HUES48 (cell line): ENCODE measurements around the gene CTTNBP2.

Experiments
- H3K27ac ChIP-seq: one replicate; pipeline ENCODE4 v1.7.0; 2013; ENCODE audit warnings: low read depth, low read length, inconsistent platforms
- H3K27me3 ChIP-seq: 2 replicates; pipeline ENCODE4 v1.6.1; 2013; ENCODE audit warnings: mild to moderate bottlenecking, low read length; ENCODE audit not compliant: control insufficient read depth, insufficient read depth
- H3K36me3 ChIP-seq: 2 replicates; pipeline ENCODE4 v1.6.1; 2013; ENCODE audit warnings: low read length; ENCODE audit not compliant: control insufficient read depth, insufficient read depth
- H3K4me1 ChIP-seq: 2 replicates; pipeline ENCODE4 v1.6.1; 2013; ENCODE audit warnings: mild to moderate bottlenecking, low read length; ENCODE audit not compliant: control insufficient read depth, insufficient read depth
- H3K4me3 ChIP-seq: 2 replicates; pipeline ENCODE4 v1.5.1; 2013; ENCODE audit warnings: mild to moderate bottlenecking, low read depth, low read length
- H3K9ac ChIP-seq: 2 replicates; pipeline ENCODE4 v1.6.1; 2013; ENCODE audit warnings: mild to moderate bottlenecking, low read depth, low read length, moderate library complexity
- H3K9me3 ChIP-seq: 2 replicates; pipeline ENCODE4 v1.6.1; 2013; ENCODE audit warnings: low read length; ENCODE audit not compliant: control insufficient read depth, insufficient read depth

The CTTNBP2 gene

DNA sequence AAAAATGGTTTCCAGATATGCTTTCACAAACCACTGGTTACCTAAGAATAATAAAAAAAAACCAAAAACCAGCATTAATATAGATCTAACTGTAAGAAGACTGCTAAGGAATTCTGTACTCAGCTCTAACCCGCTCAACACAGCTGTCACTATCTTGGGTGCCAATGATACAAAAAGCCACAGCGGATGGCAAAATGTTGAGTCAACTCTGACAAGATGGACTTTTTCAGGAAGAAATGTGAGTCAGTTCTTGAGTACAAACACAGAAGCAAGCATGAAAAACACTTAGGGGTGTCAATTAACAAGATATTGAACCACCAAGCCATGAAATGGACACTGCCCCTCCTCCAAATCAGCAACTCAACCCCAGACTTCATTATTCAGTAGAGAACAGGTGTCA is 55.0 kb downstream of the CTTNBP2 start:
- Histone ChIP-seq H3K9me3 (no peaks in the 10 kb centered on the region), H3K4me3 (no peak overlapping the region), H3K36me3 (no peaks in the 10 kb centered on the region), H3K27me3 (no peaks in the 10 kb centered on the region), H3K9ac (no peak overlapping the region), H3K4me1 (peaks cover 29% of the 10 kb centered on the region), H3K27ac (no peak overlapping the region)

DNA sequence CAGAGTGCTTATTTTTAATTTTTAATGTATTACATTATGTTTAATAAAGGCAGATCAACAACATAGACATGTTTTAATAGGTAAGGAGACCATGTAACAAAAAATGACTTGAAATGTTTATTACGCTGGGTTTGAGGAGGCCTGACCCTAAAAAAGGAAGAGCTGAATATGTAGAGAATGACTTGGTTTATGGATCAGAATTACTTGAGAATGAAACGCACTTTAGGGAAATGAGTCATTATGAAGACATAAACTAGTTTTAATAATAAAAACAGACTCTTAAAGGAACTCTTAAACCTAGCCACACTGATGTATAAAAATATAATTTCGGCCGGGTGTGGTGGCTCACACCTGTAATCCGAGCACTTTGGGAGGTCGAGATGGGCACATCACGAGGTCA is 56.5 kb downstream of the CTTNBP2 start:
- Histone ChIP-seq H3K36me3 (no peaks in the 10 kb centered on the region), H3K4me3 (no peak overlapping the region), H3K9me3 (no peaks in the 10 kb centered on the region), H3K27me3 (no peaks in the 10 kb centered on the region), H3K9ac (no peak overlapping the region), H3K27ac (no peak overlapping the region), H3K4me1 (peaks cover 36% of the 10 kb centered on the region)

DNA sequence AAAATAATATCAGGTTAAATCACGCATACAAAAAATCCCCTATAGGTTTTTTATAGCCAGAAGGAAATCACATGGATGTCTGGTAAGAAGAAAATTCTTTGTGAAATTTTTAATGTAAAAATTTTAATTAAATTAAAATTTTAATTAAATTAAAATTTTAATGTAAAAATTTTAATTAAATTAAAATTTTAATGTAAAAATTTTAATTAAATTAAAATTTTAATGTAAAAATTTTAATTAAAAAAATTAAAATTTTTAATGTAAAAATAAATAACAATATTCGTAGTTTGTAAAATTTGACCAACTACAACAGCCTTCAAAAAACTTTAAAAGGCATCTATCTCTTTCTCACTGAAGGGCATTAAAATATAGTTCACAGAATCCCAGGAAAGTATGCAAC is 61.5 kb downstream of the CTTNBP2 start:
- Histone ChIP-seq H3K9ac (no peak overlapping the region), H3K27ac (peak overlapping the region; percentile 88), H3K36me3 (no peaks in the 10 kb centered on the region), H3K4me1 (peaks cover 60% of the 10 kb centered on the region), H3K27me3 (no peaks in the 10 kb centered on the region), H3K4me3 (no peak overlapping the region), H3K9me3 (no peaks in the 10 kb centered on the region)

DNA sequence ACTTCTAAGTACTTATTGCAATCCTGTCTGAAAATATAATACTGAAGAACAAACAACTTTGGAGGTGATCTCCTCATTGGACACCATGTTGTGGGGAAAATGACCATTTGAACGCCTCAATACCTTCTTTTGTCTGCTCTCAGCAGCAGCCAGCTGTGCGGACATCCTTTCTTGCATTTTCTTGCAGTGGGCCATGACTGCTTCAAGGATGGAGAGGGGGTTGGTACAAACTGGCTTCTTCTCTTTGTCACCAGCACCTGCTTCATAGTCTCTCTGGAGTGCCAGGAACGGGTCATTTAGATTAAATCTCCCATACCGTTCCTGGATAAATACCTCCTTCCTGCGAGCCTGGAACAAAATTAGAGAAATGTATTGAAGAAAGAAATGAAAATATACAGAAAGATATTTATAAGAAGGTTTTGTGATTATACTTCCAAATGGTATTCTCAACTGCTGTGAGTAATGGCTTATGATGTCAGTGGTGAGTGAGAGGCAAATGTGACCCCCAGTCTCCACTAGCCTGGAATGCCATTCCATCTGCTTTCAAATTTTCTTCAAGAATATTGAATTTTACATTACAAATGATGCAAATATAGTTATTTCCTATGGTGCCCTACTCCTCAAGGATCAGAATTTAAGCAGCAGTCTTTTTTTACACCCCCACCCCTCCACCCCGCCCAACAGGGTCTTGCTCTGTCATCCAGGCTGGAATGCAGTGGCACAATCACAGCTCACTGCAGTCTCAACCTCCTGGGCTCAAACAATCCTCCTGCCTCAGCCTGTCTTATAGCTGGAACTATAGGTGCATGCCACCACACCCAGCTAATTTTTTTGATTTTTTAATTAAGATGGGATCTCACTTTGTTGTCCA is 62.4 kb downstream of the CTTNBP2 start:
- Histone ChIP-seq H3K9ac (no peak overlapping the region; the same call in 1 of the 2 replicates), H3K27me3 (no peaks in the 10 kb centered on the region), H3K27ac (peak overlapping the region; percentile 88), H3K4me1 (peaks cover 62% of the 10 kb centered on the region), H3K9me3 (no peaks in the 10 kb centered on the region), H3K4me3 (peak overlapping the region; percentile 31; the same call in 1 of the 2 replicates), H3K36me3 (no peaks in the 10 kb centered on the region)

DNA sequence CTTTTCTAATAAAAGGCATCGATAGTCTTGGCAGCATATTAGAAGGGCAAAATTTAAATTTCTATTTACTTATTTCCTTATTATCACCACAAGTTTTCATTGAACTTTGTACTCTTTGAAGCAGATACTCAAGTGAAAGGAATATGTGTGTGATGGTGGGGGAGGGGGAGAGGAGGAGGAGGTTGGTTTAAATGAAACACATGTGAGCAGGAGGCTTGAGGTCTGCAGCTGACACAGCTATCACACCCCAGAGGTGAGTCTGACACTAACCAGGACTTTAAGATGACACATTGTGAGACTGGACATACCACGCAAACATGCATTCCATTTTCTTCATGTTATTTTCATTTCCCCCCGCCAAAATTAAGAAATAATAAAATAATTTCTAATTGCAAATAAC is 63.3 kb downstream of the CTTNBP2 start:
- H3K27ac ChIP-seq: peak overlapping the region; percentile 88
- no peak overlapping the region for H3K4me3 ChIP-seq
- H3K9me3 ChIP-seq: no peaks in the 10 kb centered on the region
- H3K4me1 ChIP-seq: peaks cover 63% of the 10 kb centered on the region
- no peak overlapping the region for H3K9ac ChIP-seq
- no peaks in the 10 kb centered on the region for H3K27me3 ChIP-seq
- H3K36me3 ChIP-seq: no peaks in the 10 kb centered on the region

DNA sequence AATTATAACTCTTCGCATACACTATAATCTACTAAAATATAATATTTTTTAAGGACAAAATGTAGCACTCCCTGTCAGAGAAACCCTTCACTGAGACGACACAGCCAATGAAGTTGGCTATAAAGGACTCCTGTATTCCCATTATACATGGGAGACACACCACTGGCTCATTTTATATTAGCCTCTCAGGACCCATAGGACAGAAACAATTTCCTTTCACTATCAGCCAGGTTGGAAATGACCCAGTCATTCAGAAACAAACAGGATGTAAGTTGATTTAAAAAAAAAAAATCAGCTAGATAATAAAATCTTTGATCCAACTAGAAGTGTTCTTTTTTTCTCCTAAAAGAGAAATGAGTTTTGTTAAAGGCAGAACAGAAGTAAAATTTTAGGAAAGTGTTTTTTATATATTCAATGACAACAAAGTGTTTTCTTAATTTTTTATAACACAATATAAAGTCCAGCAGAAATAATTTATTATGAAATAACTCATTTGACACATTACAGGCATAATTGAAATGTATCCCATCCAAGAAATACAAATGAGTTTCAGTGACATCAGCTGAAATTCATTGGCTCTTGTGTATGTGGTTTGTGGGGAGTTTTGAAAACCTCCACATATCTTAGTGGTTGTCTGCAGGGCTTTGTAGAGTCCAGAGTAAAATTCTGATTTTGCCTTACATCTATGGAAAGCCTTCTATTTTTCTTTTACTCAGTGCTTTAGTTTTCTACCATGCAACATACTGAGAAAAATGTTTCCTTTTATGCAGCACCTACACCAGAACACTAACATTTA is 64.1 kb downstream of the CTTNBP2 start:
- H3K27ac ChIP-seq: peak overlapping the region; percentile 12
- H3K4me1 ChIP-seq: peaks cover 63% of the 10 kb centered on the region
- H3K4me3 ChIP-seq: no peak overlapping the region
- H3K27me3 ChIP-seq: no peaks in the 10 kb centered on the region
- no peak overlapping the region for H3K9ac ChIP-seq
- H3K36me3 ChIP-seq: no peaks in the 10 kb centered on the region
- H3K9me3 ChIP-seq: no peaks in the 10 kb centered on the region

DNA sequence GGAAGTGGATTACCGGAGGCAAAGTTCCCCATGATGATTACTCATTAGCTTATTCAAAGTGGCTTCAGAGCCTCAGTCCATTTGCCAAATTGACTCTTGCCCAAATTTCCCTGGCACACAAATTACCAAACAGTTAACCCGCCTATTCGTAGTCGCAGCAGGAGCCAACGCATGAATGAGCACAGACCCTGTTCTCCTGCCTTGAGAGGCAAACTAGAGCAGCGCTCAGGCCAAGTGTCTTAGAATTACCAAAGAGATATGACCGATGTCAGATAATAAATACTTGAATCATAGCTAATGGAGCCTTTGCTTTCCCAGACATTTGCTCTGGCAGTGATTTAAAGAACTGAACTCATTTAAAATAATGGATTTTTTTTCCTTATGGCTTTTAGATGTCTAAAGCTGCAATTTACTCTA is 64.9 kb downstream of the CTTNBP2 start:
- Histone ChIP-seq H3K27me3 (no peaks in the 10 kb centered on the region), H3K9ac (0 out of 2 replicates have a peak overlapping the region, but pooled peaks have one; percentile 10), H3K9me3 (no peaks in the 10 kb centered on the region), H3K36me3 (no peaks in the 10 kb centered on the region), H3K4me3 (no peak overlapping the region), H3K27ac (peak overlapping the region; percentile 11), H3K4me1 (peaks cover 60% of the 10 kb centered on the region)

DNA sequence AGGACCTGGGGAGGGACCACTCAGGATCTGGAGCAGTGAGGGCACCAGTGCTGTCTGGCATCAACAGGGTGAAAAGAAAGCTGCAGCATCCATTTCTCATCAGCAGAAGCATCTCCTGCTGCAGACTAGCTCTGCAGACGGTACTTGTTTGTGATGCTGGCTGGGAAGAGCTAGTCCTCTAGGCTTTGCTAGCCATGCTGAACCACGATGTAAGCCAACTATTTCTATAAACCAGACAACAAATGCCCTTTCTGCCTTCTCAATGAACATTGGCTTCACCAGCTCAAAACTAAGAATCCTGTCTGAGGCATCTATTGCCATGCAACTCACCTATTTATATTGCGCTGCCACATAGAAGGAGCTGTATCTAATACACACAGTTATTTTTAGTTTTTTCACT is 65.6 kb downstream of the CTTNBP2 start:
- H3K27me3 ChIP-seq: no peaks in the 10 kb centered on the region
- no peaks in the 10 kb centered on the region for H3K9me3 ChIP-seq
- no peak overlapping the region for H3K4me3 ChIP-seq
- no peak overlapping the region for H3K27ac ChIP-seq
- H3K36me3 ChIP-seq: no peaks in the 10 kb centered on the region
- H3K9ac ChIP-seq: no peak overlapping the region
- H3K4me1 ChIP-seq: peaks cover 57% of the 10 kb centered on the region

DNA sequence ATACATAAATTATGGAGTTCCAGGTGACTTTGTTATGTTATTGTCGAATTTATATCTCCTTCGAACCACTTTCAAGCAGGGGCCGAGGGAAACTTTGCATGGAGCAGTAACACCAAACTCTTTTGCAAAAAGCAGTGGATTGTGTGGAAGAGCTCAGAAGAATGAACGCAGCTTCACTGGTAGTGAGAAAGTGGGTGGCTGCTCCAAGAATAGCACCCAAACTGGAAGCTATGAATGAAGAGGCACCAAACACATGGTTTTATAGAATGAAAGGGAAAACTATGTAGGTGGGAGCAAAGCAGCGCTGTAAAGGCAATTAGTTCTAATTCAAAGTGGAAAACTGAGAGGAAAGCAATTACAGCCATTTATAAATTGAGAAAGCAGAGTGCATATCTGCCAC is 67.2 kb downstream of the CTTNBP2 start:
- Histone ChIP-seq H3K4me1 (peaks cover 47% of the 10 kb centered on the region), H3K27me3 (no peaks in the 10 kb centered on the region), H3K36me3 (no peaks in the 10 kb centered on the region), H3K27ac (peak overlapping the region; percentile 10), H3K9me3 (no peaks in the 10 kb centered on the region), H3K9ac (no peak overlapping the region), H3K4me3 (no peak overlapping the region)

DNA sequence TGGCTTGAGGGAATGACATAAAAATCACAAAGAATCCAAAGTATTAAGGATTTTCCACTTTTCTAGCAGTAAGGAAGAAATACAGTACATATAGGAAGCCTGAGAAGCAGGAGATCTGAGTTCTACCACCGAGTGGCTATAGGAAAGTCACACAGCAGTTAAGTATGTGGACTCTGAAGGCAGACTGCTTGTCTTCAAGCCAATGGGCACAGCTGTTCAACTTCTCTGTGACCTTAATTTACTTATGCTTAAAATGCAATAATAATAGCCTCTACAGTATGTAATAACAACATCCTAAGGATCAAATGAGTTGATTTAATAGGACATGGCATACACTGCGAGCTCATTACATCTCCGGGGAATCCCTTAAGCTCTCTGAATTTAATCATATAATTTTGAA is 68.0 kb downstream of the CTTNBP2 start:
- H3K27ac ChIP-seq: no peak overlapping the region
- no peak overlapping the region for H3K9ac ChIP-seq
- peaks cover 42% of the 10 kb centered on the region for H3K4me1 ChIP-seq
- no peaks in the 10 kb centered on the region for H3K27me3 ChIP-seq
- H3K9me3 ChIP-seq: no peaks in the 10 kb centered on the region
- H3K36me3 ChIP-seq: no peaks in the 10 kb centered on the region
- H3K4me3 ChIP-seq: no peak overlapping the region

DNA sequence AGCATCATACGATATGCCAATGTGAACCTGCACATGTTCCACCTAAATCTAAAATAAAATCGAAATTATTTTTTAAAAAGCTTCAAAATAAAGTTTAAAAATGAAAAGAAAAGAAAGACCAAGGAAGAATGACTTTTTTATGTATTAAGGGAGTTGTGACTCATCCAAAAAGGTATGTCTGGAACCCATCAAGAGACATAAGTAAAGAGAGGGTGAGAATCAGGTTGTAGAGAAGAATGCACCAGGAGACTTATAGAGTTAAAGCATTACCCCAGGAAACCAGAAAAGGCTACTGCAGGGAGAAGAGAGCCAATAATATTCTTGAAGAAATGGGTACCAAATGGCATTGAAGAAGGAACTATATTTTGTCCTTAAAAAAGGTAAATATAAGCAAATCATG is 69.8 kb downstream of the CTTNBP2 start:
- no peaks in the 10 kb centered on the region for H3K9me3 ChIP-seq
- no peak overlapping the region for H3K27ac ChIP-seq
- H3K4me3 ChIP-seq: no peak overlapping the region
- no peaks in the 10 kb centered on the region for H3K36me3 ChIP-seq
- no peak overlapping the region for H3K9ac ChIP-seq
- no peaks in the 10 kb centered on the region for H3K27me3 ChIP-seq
- peaks cover 25% of the 10 kb centered on the region for H3K4me1 ChIP-seq
